ENCODE data around the gene MCC. TPM values are rescaled to one million over a fixed set of nuclear protein-coding genes. Genes with fewer than 3 reads are reported as not detected.

The MCC gene
- total RNA-seq, 2 experiments from 2014 or later, result 0.25 TPM; not detected in 1

- intact Hi-C loops (cut with micrococcal nuclease; ENCODE audit: unreplicated experiment), result no loop called here
- H3K4me3 ChIP-seq (ENCODE audit: low read depth, low read length, poor library complexity, severe bottlenecking), result no peak overlapping the region
- no peaks in the 10 kb centered on the region for H3K9me3 ChIP-seq (ENCODE audit: low read length)
- no peak for DNase-seq (ENCODE audit: low spot score)
- CTCF ChIA-PET (ENCODE audit: unreplicated experiment), result no interaction called here
- TF ChIP-seq EZH2phosphoT487 (IDR thresholded peaks at IDR 0.05; ENCODE audit: borderline replicate concordance, low read depth, low read length) (no peak), CTCF (conservative IDR thresholded peaks at IDR 0.05; ENCODE audit: low read length) (no peak)
- POLR2A ChIA-PET, result interaction anchor here (0.5 to 0.6 kb wide), 2 partner anchors 24 to 136 kb away, joined by 4 to 5 read pairs; no protein-coding TSS in a partner anchor
- no peaks in the 10 kb centered on the region for H3K79me2 ChIP-seq (ENCODE audit: insufficient read depth, low read depth, low read length)
- no TSS peak for BruUV-seq (replicated peaks)
- H3K4me1 ChIP-seq (ENCODE audit: insufficient read depth, low read length, poor library complexity, severe bottlenecking), result peaks cover 8% of the 10 kb centered on the region
- no peaks in the 10 kb centered on the region for H3K9me2 ChIP-seq (ENCODE audit: insufficient read depth, low read length)
- no peak overlapping the region for H2AFZ ChIP-seq (ENCODE audit: low read length)
- H3K27ac ChIP-seq (ENCODE audit: low read depth, low read length, poor library complexity, severe bottlenecking), result no peak overlapping the region
- no peaks in the 10 kb centered on the region for H4K20me1 ChIP-seq (ENCODE audit: insufficient read depth, low read length)
- no peaks in the 10 kb centered on the region for H3K36me3 ChIP-seq (ENCODE audit: insufficient read depth, low read length)
- no peak overlapping the region for H3K4me2 ChIP-seq (ENCODE audit: low read length)
These were observed 422.6 kb downstream of the MCC start for GRCh38 chr5:113065626-113066025.

GRCh38 chr5:113064806-113065205, 423.4 kb downstream of the MCC start:
- no TSS peak for BruUV-seq (replicated peaks)
- ChIA-PET CTCF (ENCODE audit: unreplicated experiment) (no interaction called here), POLR2A (interaction anchor here (0.6 kb wide), 1 partner anchor 86 kb away, joined by 3 read pairs; no protein-coding TSS in a partner anchor)
- Histone ChIP-seq H3K9me2 (ENCODE audit: insufficient read depth, low read length) (no peaks in the 10 kb centered on the region), H3K79me2 (ENCODE audit: insufficient read depth, low read depth, low read length) (no peaks in the 10 kb centered on the region), H3K27ac (ENCODE audit: low read depth, low read length, poor library complexity, severe bottlenecking) (no peak overlapping the region), H2AFZ (ENCODE audit: low read length) (no peak overlapping the region), H3K9me3 (ENCODE audit: low read length) (no peaks in the 10 kb centered on the region), H3K36me3 (ENCODE audit: insufficient read depth, low read length) (no peaks in the 10 kb centered on the region), H4K20me1 (ENCODE audit: insufficient read depth, low read length) (no peaks in the 10 kb centered on the region), H3K4me3 (ENCODE audit: low read depth, low read length, poor library complexity, severe bottlenecking) (no peak overlapping the region), H3K4me1 (ENCODE audit: insufficient read depth, low read length, poor library complexity, severe bottlenecking) (peaks cover 8% of the 10 kb centered on the region), H3K4me2 (ENCODE audit: low read length) (no peak overlapping the region)
- intact Hi-C loops (cut with micrococcal nuclease; ENCODE audit: unreplicated experiment), result no loop called here
- TF ChIP-seq EZH2phosphoT487 (IDR thresholded peaks at IDR 0.05; ENCODE audit: borderline replicate concordance, low read depth, low read length), result no peak
- no peak for TF ChIP-seq CTCF (conservative IDR thresholded peaks at IDR 0.05; ENCODE audit: low read length)
- DNase-seq (ENCODE audit: low spot score), result no peak

- H3K4me3 ChIP-seq (ENCODE audit: low read depth, low read length, poor library complexity, severe bottlenecking), result no peak overlapping the region
- H3K27ac ChIP-seq (ENCODE audit: low read depth, low read length, poor library complexity, severe bottlenecking), result no peak overlapping the region
- BruUV-seq (replicated peaks), result no TSS peak
- TF ChIP-seq EZH2phosphoT487 (IDR thresholded peaks at IDR 0.05; ENCODE audit: borderline replicate concordance, low read depth, low read length) (no peak), CTCF (conservative IDR thresholded peaks at IDR 0.05; ENCODE audit: low read length) (no peak)
- H3K9me2 ChIP-seq (ENCODE audit: insufficient read depth, low read length), result no peaks in the 10 kb centered on the region
- POLR2A ChIA-PET, result interaction anchor here (0.6 kb wide), 1 partner anchor 85 kb away, joined by 3 read pairs; no protein-coding TSS in a partner anchor
- no peaks in the 10 kb centered on the region for H3K9me3 ChIP-seq (ENCODE audit: low read length)
- no peaks in the 10 kb centered on the region for H4K20me1 ChIP-seq (ENCODE audit: insufficient read depth, low read length)
- no peaks in the 10 kb centered on the region for H3K79me2 ChIP-seq (ENCODE audit: insufficient read depth, low read depth, low read length)
- no peaks in the 10 kb centered on the region for H3K36me3 ChIP-seq (ENCODE audit: insufficient read depth, low read length)
- H3K4me2 ChIP-seq (ENCODE audit: low read length), result no peak overlapping the region
- peaks cover 8% of the 10 kb centered on the region for H3K4me1 ChIP-seq (ENCODE audit: insufficient read depth, low read length, poor library complexity, severe bottlenecking)
- intact Hi-C loops (cut with micrococcal nuclease; ENCODE audit: unreplicated experiment), result no loop called here
- CTCF ChIA-PET (ENCODE audit: unreplicated experiment), result no interaction called here
- no peak overlapping the region for H2AFZ ChIP-seq (ENCODE audit: low read length)
- no peak for DNase-seq (ENCODE audit: low spot score)
These were observed 424.3 kb downstream of the MCC start for GRCh38 chr5:113063927-113064326.
